Testis (tissue), 3 donors: Measurements from ENCODE around the gene STX1B. TPM values are rescaled to one million over a fixed set of nuclear protein-coding genes. Genes with fewer than 3 reads are reported as not detected.

ENCODE experiments used
- DNase-seq: peaks from one replicate; pipeline ENCODE4 v3.0.0-alpha.2; 2019
- H3K27ac ChIP-seq, 2 donors: fragments of 200-600 bp; sonication (generic); one replicate each; pipeline ENCODE4 v1.5.1; 2019
- H3K27me3 ChIP-seq: fragments of 200-600 bp; sonication (generic); one replicate; pipeline ENCODE4 v1.5.1; 2019
- H3K36me3 ChIP-seq: fragments of 200-600 bp; sonication (generic); one replicate; pipeline ENCODE4 v1.5.1; 2017; ENCODE audit warnings: low read depth; ENCODE audit errors: missing control alignments
- H3K4me1 ChIP-seq: fragments of 200-600 bp; sonication (generic); one replicate; pipeline ENCODE4 v1.5.1; 2019
- H3K4me3 ChIP-seq, 2 donors: fragments of 200-600 bp; sonication (generic); one replicate each; pipeline ENCODE4 v1.5.1; 2017 to 2019
- H3K9me3 ChIP-seq: fragments of 200-600 bp; sonication (generic); one replicate; pipeline ENCODE4 v1.5.1; 2017
- CTCF ChIP-seq, 3 experiments: fragments of 450-650 bp in 2 of 3; fragments of 200-600 bp in 1 of 3; sonication (generic) in 1 of 3; IDR thresholded peaks; one replicate each; pipeline ENCODE4 v1.5.1; 2016 to 2019; ENCODE audit warnings: antibody characterized with exemption in 3 of 3, mild to moderate bottlenecking in 2 of 3, moderate library complexity in 1 of 3
- POLR2A ChIP-seq: fragments of 450-650 bp; IDR thresholded peaks from one replicate; pipeline ENCODE4 v1.6.1; 2017; ENCODE audit warnings: antibody characterized with exemption, mild to moderate bottlenecking, moderate library complexity
- WGBS, 2 donors: methylation state at CpG; one replicate each; pipeline ENCODE4 v1.1.5; 2018; 5-methylcytosine and 5-hydroxymethylcytosine counted together
- intact Hi-C: fragments of 100-400 bp; cut with DNase I; formaldehyde crosslinking; loops from one replicate; pipeline ENCODE4 v1.15.1; 2023; ENCODE audit warnings: low total_unique reads
- polyA plus RNA-seq: library from polyadenylated mRNA; stranded (reverse); fragments of 350-450 nt; fragmentation: Illumina TruSeq; extraction: RNeasy Lipid Tissue Mini Kit (QIAGEN cat#74804); gene quantifications from one replicate; pipeline ENCODE4 v1.2.3, GENCODE V29; 2014; ENCODE audit warnings: low read depth, low replicate concordance; ENCODE audit not compliant: insufficient read depth
- total RNA-seq, 2 donors: library from RNA; depleted of rRNA; stranded (reverse); fragments of >200 nt; gene quantifications; one replicate each; pipeline ENCODE4 v1.2.3, GENCODE V29; 2016

STX1B gene
- total and polyA plus RNA-seq, 3 donors from 2014 or later, result 5.8 to 8.7 (median 6.3) TPM

GRCh38 chr16:30956601-30957455, 53.6 kb downstream of the STX1B start:
- 25 to 29% methylated on average over 18 to 41 of the region's 42 CpGs for WGBS, 2 donors
- H3K27me3 ChIP-seq, result no peaks in the 10 kb centered on the region
- peak; percentile 78 for DNase-seq
- H3K27ac ChIP-seq, result peak overlapping the region; percentile 96 to 97
- no peaks in the 10 kb centered on the region for H3K36me3 ChIP-seq
- TF ChIP-seq POLR2A (no peak), CTCF (IDR thresholded peaks at IDR 0.05) (peak in 1 of 3 experiments; percentile 8)
- H3K9me3 ChIP-seq, result no peaks in the 10 kb centered on the region
- H3K4me3 ChIP-seq, result peak overlapping the region; percentile 87 to 98
- intact Hi-C loops, result no loop called here
- H3K4me1 ChIP-seq, result peaks cover 20% of the 10 kb centered on the region

- Histone ChIP-seq H3K36me3 (no peaks in the 10 kb centered on the region), H3K27me3 (no peaks in the 10 kb centered on the region), H3K4me1 (peaks cover 37% of the 10 kb centered on the region), H3K4me3 (no peak overlapping the region), H3K27ac (no peak overlapping the region), H3K9me3 (no peaks in the 10 kb centered on the region)
- TF ChIP-seq POLR2A (no peak), CTCF (IDR thresholded peaks at IDR 0.05) (no peak)
- intact Hi-C loops, result no loop called here
- 80 to 91% methylated on average over 8 of the region's 8 CpGs for WGBS, 2 donors
- no peak for DNase-seq
Measured at GRCh38 chr16:30954993-30955392, 55.4 kb downstream of the STX1B start.

GRCh38 chr16:30953511-30954124, 56.8 kb downstream of the STX1B start:
- Histone ChIP-seq H3K9me3 (no peaks in the 10 kb centered on the region), H3K4me3 (no peak overlapping the region), H3K4me1 (peaks cover 33% of the 10 kb centered on the region), H3K27me3 (no peaks in the 10 kb centered on the region), H3K36me3 (no peaks in the 10 kb centered on the region), H3K27ac (peak overlapping the region in 1 of 2 donors; percentile 13)
- TF ChIP-seq CTCF (IDR thresholded peaks at IDR 0.05), result peak; percentile 26 to 65 (median 54)
- TF ChIP-seq POLR2A, result no peak
- peak; percentile 83 for DNase-seq
- intact Hi-C loops, result no loop called here
- 50 to 69% methylated on average over 8 to 15 of the region's 15 CpGs for WGBS, 2 donors

GRCh38 chr16:30953111-30953510, 57.3 kb downstream of the STX1B start:
- H3K4me3 ChIP-seq, result no peak overlapping the region
- H3K36me3 ChIP-seq, result no peaks in the 10 kb centered on the region
- no peaks in the 10 kb centered on the region for H3K9me3 ChIP-seq
- intact Hi-C loops, result no loop called here
- H3K27ac ChIP-seq, result peak overlapping the region in 1 of 2 donors; percentile 13
- peaks cover 30% of the 10 kb centered on the region for H3K4me1 ChIP-seq
- DNase-seq, result no peak
- WGBS, 2 donors, result 81 to 82% methylated on average over 7 to 9 of the region's 9 CpGs
- H3K27me3 ChIP-seq, result no peaks in the 10 kb centered on the region
- TF ChIP-seq CTCF (IDR thresholded peaks at IDR 0.05) (no peak), POLR2A (no peak)
